HK-2 (cell line): Measurements from ENCODE around the gene SPEG.

ENCODE experiments used
- DNase-seq: peaks from one replicate; pipeline ENCODE4 v3.0.0-alpha.2; 2018; ENCODE audit not compliant: unreplicated experiment

The SPEG gene

GRCh38 chr2:219477815-219478214, 43.2 kb downstream of the SPEG start:
- DNase-seq, result no peak

- no peak for DNase-seq
Observed at GRCh38 chr2:219478916-219479315, 44.3 kb downstream of the SPEG start.

GRCh38 chr2:219480004-219480403, 45.4 kb downstream of the SPEG start:
- DNase-seq, result no peak

- DNase-seq, result no peak
Observed at GRCh38 chr2:219482674-219483405, 48.2 kb downstream of the SPEG start.

GRCh38 chr2:219483451-219484342, 49.1 kb downstream of the SPEG start:
- DNase-seq, result no peak

- no peak for DNase-seq
Observed at GRCh38 chr2:219484343-219485200, 49.9 kb downstream of the SPEG start.

GRCh38 chr2:219485201-219485580, 50.5 kb downstream of the SPEG start:
- DNase-seq, result no peak

- no peak for DNase-seq
Observed at GRCh38 chr2:219486380-219486959, 51.8 kb downstream of the SPEG start.

- DNase-seq, result no peak
Observed at GRCh38 chr2:219488149-219488843, 53.7 kb downstream of the SPEG start.

GRCh38 chr2:219488844-219489194, 54.2 kb downstream of the SPEG start:
- no peak for DNase-seq

- DNase-seq, result no peak
Observed at GRCh38 chr2:219489315-219489714, 54.7 kb downstream of the SPEG start.

- no peak for DNase-seq
Observed at GRCh38 chr2:219490186-219490585, 55.5 kb downstream of the SPEG start.

- DNase-seq, result no peak
Observed at GRCh38 chr2:219490600-219491130, 56.0 kb downstream of the SPEG start.

GRCh38 chr2:219491278-219491963, 56.8 kb downstream of the SPEG start:
- DNase-seq, result no peak

- DNase-seq, result no peak
Observed at GRCh38 chr2:219492575-219492974, 57.9 kb downstream of the SPEG start.

GRCh38 chr2:219493086-219493485, 58.4 kb downstream of the SPEG start:
- DNase-seq, result no peak

- no peak for DNase-seq
Observed at GRCh38 chr2:219494952-219495530, 60.4 kb downstream of the SPEG start.

- DNase-seq, result peak; percentile 67
Observed at GRCh38 chr2:219495531-219496122, 61.0 kb downstream of the SPEG start.

- DNase-seq, result no peak
Observed at GRCh38 chr2:219496247-219496824, 61.7 kb downstream of the SPEG start.
